Measurements from ENCODE around the gene CNTN5.

DNA sequence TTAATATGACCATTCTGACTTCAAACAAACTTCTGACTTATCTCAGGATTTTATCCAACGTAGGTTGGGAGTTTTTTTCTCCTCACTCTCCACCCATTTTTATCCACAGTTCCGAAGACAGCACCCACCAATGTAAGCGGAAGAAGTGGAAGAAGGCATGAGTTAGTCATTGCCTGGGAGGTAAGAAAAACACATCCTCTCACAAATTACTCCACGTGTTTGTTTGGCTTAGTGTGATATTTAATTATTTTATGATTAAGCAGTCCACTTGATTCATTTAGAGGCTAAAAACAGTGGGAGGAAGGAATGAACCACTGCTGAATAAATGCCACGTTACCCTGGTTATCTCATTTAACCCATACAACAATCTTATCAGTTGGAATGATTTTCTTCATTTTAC, 1276.8 kb downstream of the CNTN5 start:
- TF ChIP-seq ZBTB21 (tag by site-specific recombination; IDR thresholded peaks at IDR 0.05) (no peak), SETDB1 (IDR thresholded peaks at IDR 0.05; ENCODE audit: insufficient read length, low read length) (no peak), ZNF560 (tag by site-specific recombination; IDR thresholded peaks at IDR 0.05; ENCODE audit: borderline replicate concordance) (no peak)
- TF ChIP-seq, protein P1, sequence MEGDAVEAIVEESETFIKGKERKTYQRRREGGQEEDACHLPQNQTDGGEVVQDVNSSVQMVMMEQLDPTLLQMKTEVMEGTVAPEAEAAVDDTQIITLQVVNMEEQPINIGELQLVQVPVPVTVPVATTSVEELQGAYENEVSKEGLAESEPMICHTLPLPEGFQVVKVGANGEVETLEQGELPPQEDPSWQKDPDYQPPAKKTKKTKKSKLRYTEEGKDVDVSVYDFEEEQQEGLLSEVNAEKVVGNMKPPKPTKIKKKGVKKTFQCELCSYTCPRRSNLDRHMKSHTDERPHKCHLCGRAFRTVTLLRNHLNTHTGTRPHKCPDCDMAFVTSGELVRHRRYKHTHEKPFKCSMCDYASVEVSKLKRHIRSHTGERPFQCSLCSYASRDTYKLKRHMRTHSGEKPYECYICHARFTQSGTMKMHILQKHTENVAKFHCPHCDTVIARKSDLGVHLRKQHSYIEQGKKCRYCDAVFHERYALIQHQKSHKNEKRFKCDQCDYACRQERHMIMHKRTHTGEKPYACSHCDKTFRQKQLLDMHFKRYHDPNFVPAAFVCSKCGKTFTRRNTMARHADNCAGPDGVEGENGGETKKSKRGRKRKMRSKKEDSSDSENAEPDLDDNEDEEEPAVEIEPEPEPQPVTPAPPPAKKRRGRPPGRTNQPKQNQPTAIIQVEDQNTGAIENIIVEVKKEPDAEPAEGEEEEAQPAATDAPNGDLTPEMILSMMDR (tag by site-specific recombination; IDR thresholded peaks at IDR 0.05) = no peak

All from HEK293 (cell line).